ENCODE data around the gene SP110.

DNA sequence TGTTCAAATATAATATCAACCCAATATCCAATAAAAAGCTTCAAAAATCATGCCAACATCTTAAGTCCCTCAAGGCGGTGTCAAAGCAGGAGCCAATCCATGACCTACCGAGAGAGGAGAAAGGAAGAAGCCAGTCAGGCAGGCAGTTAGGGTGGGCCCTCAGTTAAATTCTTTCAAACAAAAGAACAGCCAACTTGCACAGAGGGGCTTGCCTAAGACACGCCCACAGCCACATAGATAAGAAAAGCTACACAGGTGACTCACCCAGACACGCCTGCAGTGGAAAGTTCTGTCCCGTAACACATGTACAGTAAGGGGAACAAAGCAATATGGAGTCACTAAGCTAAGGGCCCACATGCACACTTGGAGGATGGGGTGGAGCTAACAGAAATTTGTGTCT is 61.3 kb downstream of the SP110 start:
- TF ChIP-seq, protein P1, sequence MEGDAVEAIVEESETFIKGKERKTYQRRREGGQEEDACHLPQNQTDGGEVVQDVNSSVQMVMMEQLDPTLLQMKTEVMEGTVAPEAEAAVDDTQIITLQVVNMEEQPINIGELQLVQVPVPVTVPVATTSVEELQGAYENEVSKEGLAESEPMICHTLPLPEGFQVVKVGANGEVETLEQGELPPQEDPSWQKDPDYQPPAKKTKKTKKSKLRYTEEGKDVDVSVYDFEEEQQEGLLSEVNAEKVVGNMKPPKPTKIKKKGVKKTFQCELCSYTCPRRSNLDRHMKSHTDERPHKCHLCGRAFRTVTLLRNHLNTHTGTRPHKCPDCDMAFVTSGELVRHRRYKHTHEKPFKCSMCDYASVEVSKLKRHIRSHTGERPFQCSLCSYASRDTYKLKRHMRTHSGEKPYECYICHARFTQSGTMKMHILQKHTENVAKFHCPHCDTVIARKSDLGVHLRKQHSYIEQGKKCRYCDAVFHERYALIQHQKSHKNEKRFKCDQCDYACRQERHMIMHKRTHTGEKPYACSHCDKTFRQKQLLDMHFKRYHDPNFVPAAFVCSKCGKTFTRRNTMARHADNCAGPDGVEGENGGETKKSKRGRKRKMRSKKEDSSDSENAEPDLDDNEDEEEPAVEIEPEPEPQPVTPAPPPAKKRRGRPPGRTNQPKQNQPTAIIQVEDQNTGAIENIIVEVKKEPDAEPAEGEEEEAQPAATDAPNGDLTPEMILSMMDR (IDR thresholded peaks at IDR 0.05), result no peak
- TF ChIP-seq POLR2A (IDR thresholded peaks at IDR 0.05), result no peak
- no peak for TF ChIP-seq POLR2AphosphoS5 (IDR thresholded peaks at IDR 0.05; ENCODE audit: insufficient read depth in 1 of 2, low read depth in 1 of 2)
